ENCODE results near the gene GRP.
"Not testable (repeated sequence)": the region's sequence is repeated elsewhere in the genome, so short reads cannot be mapped to it uniquely, and the experiment has no call there.

The GRP gene

DNA sequence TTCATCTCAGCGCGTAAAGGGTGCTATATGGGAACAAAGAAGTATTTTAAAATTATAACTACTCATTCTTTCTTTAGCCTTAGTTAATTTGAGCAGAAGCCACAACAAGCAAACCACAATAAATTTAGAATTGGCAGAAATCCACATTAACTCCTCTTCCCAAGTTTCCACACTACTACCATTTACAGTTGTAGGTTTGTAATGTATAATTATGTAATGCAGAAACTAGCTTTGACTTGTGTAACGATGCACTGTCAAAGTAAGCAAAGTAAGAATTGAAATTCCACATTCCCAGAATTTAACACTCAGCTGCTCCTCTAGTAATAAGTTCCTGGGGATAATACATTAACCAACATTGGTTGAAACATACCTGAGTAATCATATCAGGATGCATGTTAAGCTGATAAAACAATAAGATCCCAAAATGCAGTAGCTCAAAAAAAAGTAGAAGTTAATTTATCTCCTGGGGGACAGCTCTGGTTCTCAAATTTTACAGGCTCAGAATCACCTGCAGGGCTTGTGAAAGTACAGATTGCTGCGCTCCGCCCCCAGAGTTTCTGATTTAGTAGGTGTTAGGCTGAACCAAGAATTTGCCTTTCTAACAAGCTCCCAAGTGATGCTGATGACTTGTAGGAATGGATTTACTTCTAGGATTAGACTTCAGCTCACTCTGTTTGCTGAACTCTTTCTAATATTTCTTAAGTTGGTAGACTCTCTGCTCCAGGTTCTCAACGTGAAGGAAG is 9.9 kb downstream of the GRP start:
- no peak for DNase-seq

DNA sequence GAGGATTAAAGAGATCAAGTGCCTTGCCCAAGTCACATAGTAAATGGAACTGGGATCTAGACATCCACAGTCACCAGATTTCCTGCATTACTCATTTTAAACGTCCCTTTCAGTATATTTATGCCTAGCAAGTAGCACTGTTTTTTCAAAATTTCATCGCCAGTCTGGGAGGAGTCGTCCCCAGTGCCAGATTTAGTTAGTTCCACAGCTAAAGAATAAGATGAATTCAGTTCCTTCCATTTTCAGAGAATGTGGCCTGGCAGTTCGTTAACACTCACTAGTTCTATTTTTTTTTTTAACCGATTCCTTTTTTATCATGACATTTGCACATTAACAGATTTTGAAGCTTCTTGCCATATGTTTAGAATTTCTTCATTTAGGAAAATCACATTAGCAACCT is 11.2 kb downstream of the GRP start:
- DNase-seq: no peak

DNA sequence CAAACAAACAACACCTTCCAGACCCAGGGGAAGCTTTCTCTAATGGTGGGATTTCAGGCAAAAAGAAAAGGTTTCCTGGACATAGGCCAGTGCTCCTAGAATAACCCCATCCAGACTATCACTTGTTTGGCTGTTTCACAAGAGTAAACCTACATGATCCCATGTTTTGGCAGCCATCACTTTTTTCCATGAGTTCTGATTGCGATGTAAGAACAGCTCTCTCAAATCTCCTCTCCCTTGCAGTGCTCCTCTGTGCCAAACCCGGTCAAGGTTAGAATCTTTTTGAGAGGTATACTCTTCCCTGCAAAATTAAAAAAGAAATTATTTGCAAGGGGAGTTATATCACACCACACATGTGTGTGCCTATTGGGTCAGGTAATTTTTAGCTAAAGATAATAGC is 11.9 kb downstream of the GRP start:
- DNase-seq: no peak

DNA sequence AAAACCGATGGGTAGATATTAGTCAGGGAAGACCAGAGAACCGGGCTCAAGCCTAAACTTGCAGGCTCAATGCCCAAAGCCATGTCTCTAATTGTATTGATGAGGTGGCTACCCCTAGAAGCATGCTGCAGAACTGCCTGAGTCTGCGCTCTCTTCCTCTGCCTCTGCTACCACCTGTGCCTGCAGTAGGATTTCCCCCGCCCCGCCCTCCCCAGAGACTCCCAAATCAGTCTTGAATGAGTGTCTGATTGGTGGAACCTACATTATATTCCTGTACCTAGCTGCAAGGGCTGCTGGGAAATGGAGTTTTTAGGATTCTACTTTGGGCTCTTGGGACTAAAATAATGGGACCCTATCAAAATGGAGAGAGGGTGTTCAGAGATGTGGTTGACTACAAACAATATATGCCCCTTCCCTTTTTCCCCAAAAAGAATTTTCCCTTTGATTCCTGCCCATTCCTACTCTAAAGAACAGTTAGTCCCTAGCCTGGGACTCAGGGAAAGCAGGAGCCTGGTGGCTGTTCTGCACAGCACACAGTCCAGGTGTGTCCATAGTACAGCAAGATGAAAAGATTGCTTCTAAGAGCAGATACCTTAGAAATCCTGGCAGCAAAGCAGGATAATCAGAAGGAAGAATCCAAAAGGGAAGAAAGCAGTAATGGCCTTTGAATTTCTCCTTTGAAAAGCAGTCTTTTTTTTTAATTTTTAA is 12.5 kb downstream of the GRP start:
- no peak for DNase-seq

DNA sequence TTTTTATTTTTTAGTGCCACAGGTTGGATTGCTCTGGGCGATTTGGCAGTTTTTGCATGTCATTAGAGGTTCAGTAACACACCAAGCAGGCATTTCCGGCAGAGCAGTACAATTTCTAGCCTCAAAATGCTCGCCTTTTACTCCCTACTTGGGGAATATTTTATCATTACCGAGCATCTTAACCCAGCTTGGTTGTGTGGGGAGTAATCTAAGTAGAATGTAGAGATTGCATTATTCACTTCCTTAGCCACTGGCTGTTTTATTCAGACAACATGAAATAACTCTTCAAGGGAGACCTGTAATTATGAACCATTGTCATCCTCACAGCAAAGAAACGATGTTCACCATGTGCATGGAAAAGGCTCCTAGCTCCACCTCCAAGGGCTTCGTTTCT is 13.1 kb downstream of the GRP start:
- no peak for DNase-seq

DNA sequence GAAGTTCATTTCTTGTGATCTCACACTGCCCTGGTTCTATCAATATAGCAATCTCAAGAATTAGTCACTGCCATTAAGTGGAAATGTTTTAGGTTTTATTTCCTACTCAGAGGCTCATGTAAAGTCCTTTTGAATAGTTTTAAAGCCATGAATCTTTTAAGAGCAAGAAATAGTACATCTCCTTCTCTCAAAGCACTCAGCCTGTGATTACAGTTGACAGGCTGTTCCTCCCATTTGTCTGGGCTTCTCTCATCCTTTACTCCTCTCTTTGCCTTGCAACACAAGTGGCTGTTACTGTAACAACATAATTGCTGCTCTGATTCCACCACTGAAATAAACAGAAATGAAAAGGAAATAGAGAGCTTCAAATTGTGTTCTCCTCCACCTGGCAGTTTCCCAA is 18.4 kb downstream of the GRP start:
- no peak for DNase-seq

DNA sequence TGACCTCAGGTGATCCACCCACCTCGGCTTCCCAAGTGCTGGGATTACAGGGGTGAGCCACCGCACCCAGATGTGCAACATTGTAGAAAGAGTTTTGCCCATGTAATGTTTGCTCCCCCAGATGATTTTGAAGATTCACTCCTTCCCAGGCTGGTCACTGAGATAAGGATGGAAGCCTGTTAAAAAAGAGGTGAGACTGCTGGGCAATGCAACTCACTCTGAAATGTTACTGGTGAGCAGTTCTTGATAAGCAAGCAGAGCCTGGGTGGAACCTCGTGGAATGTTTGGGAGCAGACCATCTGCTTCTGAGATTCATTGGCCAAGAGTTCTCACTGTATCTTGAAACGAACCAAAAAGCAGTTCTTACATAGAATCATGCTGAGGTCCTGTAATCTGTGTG is 19.7 kb downstream of the GRP start:
- no peak for DNase-seq

DNA sequence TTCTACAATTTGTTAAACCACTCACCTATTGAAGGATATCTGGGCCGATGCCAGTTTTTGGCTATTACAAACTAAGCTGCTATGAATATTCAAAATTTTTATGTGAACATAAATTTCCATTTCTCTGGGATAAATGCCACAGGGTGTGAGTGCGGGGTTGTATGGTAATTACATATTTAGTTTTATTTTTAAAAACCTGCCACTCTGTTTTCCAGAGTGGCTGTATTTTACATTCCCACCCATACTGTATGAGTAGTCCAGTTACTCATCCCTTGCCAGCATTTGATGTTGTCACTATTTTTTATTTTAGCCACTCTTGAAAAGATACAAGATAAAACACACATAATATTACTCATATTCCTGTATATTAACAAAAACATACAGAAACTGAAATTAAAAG is 22.9 kb downstream of the GRP start:
- DNase-seq: no peak

DNA sequence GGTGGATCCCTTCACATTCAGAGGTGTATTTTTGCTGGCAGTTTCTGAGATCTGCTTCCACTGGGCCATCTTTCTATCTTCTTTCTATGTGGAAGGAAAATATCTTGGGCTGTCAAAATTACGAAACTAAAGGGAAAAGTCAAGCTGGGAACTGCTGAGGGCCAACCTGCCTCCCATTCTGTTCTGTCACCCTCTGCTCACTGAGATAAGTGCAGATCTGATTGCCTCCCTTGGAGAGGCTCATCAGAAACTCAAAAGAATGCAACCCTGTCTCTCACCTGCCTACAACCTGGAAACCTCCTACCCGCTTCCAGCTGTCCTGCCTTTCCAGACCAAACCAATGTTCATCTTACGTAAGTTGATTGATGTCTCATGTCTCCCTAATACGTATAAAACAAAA is 26.8 kb downstream of the GRP start:
- no peak for DNase-seq

DNA sequence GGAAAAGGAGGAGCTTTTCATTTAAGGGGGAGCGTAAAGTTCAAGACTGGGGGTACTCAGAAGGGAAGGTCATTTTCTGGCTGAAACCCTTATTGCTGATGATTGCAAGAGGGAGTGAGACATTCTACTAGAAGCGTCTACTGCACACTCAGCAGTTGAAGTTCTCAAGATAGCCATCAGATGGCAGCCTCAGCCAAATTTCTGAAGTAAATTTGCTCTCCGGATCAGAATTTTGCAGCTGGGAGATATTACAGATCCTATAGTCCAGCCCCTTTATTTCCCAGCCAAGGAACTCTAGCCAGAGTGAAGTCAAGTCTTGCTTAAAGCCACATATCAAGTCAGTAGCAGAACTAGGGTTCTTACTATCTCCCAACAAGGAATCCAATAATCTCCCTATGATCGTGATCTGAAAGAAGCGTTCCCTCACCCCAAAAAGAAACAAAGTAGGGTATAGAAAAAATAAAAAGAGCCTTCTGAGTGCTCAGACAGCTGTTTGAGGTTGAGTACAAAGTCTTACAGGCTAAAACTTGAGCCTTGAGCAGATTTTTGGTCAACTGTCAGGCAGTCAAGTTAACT is 29.3 kb downstream of the GRP start:
- peak; percentile 48 to 65 (median 61) for DNase-seq

DNA sequence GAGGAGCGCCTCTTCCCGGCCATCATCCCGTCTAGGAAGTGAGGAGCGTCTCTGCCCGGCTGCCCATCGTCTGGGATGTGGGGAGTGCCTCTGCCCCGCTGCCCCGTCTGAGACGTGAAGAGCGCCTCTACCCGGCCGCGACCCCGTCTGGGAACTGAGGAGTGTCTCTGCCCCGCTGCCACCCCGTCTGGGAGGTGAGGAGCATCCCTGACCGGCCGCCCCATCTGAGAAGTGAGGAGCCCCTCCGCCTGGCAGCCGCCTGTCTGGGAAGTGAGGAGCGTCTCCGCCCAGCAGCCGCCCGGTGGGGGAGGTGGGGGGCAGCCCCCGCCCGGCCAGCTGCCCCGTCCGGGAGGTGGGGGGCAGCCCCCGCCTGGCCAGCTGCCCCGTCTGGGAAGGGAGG is 35.5 kb downstream of the GRP start:
- DNase-seq: not testable (repeated sequence)

DNA sequence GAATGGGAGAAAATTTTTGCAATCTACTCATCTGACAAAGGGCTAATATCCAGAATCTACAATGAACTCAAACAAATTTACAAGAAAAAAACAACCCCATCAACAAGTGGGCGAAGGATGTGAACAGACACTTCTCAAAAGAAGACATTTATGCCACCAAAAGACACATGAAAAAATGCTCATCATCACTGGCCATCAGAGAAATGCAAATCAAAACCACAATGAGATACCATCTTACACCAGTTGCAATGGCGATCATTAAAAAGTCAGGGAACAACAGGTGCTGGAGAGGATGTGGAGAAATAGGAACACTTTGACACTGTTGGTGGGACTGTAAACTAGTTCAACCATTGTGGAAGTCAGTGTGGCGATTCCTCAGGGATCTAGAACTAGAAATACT is 41.9 kb downstream of the GRP start:
- DNase-seq: not testable (repeated sequence)

DNA sequence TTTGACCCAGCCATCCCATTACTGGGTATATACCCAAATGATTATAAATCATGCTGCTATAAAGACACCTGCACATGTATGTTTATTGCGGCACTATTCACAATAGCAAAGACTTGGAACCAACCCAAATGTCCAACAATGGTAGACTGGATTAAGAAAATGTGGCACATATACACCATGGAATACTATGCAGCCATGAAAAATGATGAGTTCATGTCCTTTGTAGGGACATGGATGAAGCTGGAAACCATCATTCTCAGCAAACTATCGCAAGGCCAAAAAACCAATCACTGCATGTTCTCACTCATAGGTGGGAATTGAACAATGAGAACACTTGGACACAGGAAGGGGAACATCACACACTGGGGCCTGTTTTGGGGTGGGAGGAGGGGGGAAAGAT is 42.3 kb downstream of the GRP start:
- DNase-seq: not testable (repeated sequence)

DNA sequence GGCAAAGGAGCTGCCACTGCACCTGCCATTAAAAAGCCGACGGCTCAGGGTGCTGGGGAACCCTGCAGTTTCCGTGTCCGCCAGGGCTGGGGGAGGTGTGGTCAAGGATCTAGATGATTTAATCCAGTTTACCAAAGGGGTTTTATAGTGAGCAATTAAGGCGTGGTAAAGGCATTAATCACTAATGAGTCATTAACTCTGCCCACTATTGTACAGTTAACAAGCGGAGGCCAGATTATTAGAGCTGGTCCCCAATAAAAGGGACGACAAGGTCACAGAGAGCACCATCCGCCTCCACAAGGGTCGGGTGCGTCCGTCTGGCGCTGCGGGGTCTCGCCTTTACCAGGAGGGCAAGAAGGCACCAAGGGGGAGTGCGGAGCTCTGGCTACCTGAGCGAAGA is 43.7 kb downstream of the GRP start:
- DNase-seq: no peak

DNA sequence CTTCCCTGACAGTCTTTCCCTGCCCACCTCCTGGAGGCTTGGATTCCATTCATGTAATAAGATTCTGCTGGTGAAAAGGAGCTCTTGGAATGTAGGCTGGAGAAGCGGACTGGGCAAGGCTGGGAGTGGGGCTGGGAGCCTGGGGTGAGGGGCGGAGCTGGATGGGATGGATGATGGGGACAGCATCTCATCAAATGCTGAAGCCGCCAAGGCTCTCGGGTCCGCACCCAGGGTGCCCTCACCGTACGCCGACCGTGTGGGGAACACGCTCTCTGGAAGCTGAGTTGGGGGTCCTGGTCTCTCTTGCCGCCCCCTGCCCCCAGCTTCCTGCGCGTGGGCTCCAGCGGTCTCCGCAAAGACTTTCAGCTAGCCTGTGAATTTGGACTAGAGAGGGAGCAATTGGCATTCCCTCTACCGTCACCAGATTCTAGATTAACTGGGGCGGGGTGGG is 44.2 kb downstream of the GRP start:
- no peak for DNase-seq

DNA sequence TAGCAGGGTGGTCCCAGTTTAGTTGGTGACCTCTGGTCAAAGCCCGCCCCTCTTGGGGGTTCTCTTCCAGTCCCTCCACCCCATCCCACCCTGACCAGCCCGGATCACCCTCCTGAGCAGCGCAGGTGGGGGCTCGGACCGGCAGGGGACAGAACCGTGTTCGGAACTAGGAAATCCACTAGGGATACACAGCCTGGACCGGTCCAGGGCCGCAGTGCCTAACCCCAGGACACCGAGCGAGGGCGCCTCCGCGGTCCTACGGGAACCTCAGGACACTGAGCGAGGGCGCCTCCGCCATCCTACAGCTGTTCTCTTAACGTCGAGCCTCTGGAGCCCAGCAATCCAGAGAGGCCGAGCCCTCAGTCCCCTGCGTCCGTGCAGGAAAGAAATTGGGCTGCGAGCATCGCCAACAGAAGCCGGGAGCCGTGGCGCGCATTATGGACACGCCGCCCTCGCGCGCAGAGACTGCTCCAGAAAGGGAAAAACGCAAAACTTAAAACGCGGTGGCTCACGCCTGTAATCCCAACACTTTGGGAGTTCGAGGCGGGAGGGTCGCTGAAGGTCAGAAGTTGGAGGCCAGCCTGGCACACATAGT is 44.8 kb downstream of the GRP start:
- DNase-seq: no peak

DNA sequence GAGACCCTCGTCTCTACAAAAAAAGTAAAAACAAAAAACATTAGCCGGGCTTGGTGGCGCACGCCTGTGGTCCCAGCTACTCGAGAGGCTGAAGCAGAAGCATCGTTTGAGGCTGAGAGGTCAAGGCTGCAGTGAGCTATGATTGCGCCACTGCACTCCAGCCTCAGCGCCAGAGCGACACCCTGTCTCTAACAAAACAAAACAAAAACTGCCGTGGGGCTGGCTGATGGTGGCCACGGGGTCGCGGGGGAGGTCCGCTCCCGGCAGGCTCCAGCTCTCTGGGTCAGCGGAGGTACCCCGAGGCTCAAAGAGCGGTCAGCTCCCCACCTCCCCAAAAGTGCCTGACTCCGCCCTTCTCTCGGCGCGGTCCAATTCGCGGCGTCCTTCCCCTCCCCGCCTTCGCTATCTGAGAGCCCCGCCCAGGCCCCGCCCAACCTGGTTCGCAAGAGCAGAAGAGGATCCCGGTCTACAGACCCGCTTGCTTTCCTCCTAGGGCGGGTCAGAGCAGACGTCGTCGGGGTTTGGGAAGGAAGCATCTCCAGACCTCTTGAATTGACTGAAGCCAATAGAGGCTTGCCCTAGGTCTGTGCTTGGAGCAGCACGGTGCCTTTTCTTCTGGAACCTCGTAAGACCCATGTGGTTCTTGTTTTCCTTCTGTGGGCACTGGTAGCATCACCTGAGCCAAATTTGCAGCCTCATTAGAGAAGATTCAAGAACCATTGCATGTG is 45.5 kb downstream of the GRP start:
- DNase-seq: peak in 3 of 4 experiments; percentile 14 to 45 (median 15)

DNA sequence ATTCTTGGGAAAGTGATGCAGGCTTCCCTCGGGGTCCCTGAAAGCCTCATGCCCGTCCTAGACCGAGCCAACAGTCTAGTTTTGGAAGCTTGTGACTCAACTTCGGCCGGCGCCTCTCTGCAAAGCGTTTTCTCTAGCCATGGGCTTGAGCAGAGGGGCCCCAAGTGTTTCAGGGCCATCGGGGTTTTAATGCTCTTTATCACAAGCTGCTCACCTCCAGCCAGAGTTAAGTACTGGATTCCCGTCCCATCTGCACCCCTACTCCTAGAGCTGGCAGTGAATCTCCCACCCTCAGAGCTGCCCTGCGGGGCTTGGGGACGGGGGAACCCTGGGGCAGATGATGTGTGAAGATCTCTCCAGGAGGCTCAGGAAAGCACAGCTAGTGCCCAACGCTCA is 46.0 kb downstream of the GRP start:
- no peak for DNase-seq

DNA sequence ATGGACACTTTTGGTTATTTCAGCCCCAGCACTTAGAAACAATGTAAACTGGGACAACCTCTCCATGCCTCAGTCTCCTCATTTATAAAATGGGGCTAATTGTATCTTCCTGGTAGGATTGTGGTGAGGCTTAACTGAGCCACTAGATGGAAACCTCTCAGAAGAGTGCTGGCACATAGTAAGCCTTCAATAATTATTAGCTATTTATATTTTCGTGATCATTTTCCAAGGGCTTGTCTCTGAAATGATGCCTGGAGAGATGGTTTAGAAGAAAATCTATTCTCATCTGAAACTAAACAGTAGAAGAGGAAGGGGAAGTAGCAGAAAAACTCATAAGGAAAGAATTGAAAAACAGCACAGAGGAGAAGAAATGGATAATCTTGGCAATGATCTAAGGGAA is 46.5 kb downstream of the GRP start:
- no peak for DNase-seq

DNA sequence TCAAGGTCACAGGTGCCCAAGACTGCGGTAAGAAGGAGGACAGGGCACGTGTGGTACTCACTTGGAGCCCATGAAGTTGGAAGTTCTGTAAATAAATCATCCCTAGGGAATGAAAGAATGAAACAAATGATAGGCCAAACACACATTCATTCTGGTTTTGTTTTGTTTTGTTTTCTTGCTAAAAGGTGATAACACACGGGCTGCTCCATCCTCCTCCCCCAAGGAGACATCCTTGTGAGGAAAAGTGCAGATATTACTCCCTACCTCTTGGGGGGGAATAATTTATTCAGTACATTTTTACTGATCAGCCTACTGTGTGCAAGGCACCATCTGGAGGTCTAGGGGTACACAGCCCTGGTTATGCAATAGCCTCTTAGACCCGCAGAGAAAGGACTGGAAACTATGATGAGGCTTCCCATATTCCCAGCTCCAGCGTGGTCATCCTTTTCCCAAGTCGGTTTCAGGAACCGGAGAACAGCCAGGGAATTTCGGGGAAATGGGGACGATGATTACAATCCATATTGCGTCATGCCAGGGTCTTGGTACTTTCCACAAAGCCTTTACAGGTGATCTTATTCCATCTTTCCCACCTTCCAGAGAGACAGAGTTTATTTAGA is 47.0 kb downstream of the GRP start:
- no peak for DNase-seq

DNA sequence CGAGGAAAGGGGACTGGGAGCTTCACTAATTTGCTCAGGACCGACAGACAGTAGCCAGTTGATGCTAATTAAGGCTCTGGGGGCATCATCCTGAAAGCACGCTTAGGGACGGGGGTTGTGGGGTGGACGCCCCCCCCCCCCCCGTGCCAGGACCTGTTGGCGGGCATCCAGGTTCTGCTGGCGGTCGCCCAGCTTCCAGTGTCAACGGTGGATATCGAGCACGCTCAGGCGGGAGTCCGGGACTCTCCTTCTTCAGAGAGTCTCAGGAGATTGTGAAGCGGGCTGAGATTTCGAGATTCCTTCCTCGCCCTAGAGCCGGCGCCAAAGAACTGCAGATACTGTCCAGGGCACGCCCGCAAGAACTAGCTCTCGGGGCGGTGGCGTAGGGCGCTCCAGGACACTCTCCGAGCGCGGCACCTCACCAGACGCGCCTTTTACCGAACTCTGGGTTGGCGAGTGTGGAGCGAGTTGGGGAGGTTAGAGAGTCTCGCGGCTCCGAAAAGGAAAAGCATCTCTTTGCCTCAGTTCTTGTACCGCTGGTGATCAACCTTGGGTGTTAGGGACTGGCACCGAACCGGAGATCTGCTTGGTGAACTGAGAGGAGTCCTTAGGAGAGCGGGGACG is 47.7 kb downstream of the GRP start:
- no peak for DNase-seq

DNA sequence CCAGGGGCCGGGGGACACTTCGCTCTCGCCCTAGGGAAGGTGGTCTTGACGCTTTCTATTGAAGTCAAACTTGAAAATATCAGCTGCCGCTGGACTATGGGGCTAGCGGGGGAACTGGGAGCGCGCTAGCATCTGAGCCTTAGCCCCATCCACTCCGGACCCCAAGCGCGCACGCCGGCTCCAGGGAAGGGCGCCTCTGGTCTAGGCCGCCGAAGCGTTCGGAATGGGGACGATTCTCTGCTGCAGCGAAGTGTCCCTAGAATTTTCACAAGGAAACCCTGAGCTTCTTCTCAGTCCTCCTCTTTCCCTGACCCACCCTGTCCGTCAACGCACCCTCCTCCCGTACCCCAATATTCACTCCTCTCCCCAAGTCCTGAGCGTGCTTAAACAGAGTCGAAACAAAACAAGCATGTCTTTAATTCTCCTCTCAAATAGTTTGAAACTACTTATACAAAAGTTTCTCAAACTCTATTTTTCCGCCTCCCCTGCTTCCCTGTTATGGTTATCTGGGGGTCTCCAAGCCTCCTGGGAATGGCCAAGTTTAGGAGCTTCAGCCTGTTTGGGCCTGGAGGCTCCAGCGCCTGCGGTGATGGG is 48.3 kb downstream of the GRP start:
- no peak for DNase-seq
